SIG-M5 treated with dmso at 0.1 percent for 504 hours (cell line): ENCODE data around the gene MCC.
A peak's percentile ranks its signal among the peaks of the same experiment; 100 is the strongest.

Experiments used
- DNase-seq: peaks from one replicate; lab custom pipeline; 2025; ENCODE audit not compliant: unreplicated experiment; lab: John Stamatoyannopoulos, UW

Gene MCC

DNA sequence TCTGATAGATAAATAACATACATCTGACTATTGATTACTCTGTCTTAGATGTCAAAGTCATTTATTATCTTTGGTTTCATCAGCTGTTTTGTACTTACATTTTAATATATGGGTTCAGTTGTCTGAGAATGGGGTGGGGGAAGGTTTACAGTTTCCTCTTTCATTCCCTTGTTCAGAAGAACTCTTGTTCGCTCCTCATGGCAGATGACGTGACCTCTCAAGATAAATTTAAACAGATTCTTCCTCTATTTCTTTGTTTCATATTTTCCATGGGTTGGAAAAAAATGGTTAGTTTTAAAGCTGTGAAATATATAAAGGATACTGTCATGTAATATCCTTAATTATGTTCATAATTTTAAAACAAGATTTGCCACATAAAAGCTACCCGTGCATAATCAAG, 114.8 kb downstream of the MCC start:
- DNase-seq: peak; percentile 60

- no peak for DNase-seq
Observed at GRCh38 chr5:113371721-113372196, 116.5 kb downstream of the MCC start.

DNA sequence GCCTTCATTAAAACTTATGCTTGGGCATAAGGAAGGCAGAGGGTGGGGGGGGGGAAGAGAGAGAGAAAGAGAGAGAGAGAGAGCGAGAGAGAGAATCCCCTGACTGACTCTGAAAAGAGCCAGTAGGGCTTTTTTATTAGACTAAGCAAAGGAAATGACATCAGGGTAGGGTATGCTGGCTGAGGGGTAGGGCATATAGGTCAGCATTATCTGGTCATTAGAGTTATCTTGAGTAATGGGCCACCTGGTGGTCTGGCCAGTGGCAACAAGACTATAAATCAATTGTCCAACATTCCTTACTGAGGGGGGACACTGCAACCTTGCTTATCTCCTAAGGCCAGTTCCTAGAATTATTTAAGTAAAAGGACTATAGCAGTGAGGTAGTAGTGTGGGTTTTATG, 120.7 kb downstream of the MCC start:
- DNase-seq: no peak

DNA sequence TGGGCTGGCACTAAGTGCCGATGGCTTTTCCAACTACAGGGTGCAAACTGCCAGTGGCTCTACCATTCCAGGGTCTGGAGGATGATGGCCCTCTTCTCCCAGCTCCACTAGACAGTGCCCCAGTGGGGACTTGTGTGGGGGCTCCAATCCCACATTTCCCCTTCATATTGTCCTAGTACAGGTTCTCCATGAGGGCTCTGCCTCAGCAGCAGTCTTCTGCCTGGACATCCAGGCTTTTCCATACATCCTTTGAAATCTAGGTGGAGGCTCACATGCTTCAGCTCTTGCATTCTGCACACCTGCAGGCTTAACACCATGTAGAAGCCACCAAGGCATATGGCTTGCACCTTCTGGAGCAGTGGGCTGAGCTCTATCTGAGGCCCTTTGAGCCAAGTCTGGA, 123.8 kb downstream of the MCC start:
- DNase-seq: no peak

- no peak for DNase-seq
Observed at GRCh38 chr5:113361701-113362100, 126.6 kb downstream of the MCC start.

DNA sequence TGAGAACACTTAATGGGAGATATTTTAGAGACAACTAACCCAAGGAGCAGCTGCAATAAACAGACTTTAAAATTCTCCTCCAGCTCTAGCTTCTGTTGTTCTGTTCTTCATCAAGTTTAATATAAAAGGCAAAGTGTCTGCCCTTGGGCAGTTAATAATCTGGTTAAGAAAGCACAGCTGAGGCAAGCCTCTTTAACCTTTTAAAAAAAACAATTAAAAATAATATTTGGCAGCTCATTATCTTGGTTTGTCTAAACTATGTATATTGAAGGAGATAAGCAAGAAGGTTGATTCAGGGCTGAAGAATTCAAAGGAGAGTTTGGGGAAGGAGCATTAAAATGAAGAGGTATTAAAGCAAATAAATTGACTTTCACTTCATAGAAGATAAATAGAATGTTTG, 128.8 kb downstream of the MCC start:
- DNase-seq: no peak

GRCh38 chr5:113358696-113359095, 129.6 kb downstream of the MCC start:
- DNase-seq: no peak

GRCh38 chr5:113357696-113358476, 130.4 kb downstream of the MCC start:
- DNase-seq: peak; percentile 7

DNA sequence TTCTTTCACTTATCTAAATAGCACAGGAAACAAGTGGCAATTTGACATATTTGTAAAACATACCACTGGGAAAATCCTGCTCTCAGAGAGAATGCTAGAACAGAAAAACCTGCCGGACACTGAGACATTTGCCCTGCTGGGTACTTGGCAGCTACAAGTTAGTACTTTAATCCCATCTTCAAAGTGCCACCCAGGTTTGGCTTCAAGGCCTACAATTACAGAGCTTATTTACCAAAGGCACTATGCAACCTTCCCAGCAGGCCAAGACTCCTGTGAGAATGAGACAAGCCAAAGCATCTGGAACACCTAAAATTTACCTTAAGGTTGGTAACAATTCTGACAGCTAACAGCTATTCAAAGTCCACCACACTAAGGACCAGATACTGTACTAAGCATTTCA, 131.8 kb downstream of the MCC start:
- no peak for DNase-seq

- DNase-seq: no peak
Observed at GRCh38 chr5:113354055-113354454, 134.2 kb downstream of the MCC start.

DNA sequence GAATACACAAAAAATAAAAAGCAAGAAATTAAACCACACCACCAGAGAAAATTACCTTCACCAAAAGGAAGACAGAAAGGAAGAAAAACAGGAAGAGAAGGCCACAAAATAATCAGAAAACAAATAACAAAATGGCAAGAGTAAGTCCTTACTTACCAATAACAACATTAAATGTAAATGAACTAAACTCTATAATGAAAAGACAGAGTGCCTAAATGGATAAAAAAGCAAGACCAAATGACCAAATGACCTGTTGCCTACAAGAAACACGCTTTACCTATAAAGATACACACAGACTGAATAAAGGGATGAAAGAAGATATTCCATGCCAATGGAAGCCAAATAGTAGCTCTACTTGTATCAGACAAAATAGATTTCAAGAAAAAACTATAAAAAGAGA, 140.7 kb downstream of the MCC start:
- DNase-seq: no peak

GRCh38 chr5:113344973-113345940, 143.0 kb downstream of the MCC start:
- no peak for DNase-seq

DNA sequence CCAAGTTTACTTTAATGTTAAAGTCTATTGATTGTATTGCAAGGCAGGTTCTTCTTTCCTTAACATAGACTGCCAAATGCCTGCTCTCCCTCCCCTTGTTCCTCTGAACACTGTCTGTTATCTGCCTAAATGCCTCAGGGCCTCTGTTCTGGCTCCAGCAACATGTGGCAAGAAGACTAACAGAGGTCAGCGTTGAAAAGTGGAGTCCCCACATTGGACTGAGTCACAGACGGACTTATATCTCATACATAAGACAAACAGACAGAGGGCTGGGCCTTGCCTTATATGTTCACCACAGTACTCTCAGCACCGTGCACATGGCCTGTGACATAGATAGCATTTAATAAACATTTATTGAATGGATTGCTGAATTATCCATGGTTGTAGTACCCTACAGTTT, 144.9 kb downstream of the MCC start:
- DNase-seq: no peak

GRCh38 chr5:113340537-113340936, 147.7 kb downstream of the MCC start:
- no peak for DNase-seq

DNA sequence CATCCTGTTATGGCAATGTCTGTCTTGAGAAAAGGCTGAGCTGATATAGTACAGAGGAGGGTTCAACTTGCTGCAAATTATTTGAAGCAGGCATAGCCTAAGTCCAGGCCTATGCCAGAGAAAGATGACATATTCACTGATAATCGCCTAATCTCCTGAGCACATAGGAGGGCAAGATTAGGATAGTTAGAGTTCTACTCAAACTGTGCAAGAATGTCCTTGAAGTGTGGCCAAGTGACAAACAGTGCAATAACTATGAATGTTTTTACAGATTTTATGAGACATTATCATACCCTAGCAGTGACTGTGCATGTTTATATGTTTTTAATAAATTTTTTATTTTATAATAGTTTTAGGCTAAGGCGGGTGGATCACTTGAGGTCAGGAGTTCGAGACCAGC, 149.6 kb downstream of the MCC start:
- DNase-seq: no peak

DNA sequence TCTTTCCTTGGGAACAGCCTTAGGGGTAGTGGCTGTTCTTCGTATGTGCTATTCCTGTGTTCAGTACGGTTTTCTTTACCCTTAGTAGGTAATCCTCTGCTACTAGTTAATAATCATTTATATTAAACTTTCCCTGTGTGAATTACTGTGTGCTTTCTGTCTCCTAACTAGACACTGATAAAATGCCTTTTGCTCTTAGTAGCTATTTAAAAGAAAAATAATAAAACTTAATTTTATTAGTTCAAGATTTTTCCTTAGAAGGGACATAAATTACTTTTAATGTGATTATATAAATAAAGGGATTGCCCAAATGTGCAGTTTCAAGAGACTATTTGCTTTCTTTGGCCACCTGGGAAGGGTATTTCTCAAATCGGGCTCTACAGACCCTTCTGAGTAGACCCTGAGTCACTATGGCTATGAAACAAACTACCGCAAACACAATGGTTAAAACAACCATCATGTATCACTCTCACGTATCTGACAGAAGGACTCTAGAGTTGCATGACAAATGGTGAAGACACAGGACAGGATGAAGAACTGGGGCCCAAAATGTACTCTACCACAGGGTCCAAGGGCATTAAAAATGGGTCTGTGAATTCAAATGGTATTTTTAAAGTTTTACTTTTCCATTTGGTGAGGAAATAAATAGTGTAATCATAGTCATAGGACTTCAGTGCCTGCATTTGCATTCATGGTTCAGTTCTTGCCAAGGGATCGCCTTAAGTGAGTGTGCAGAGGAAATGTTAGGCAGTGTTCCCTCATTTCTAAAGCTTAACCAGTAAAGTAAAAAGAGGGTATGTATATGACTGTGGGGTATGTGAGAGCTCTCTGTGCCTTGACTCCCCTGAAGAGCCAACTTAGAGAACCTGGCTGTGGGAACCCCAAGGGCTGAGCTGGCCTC, 150.5 kb downstream of the MCC start:
- DNase-seq: no peak

- DNase-seq: peak; percentile 77
Observed at GRCh38 chr5:113336975-113337374, 151.3 kb downstream of the MCC start.

GRCh38 chr5:113333411-113333810, 154.8 kb downstream of the MCC start:
- DNase-seq: no peak

- DNase-seq: no peak
Observed at GRCh38 chr5:113331209-113331551, 157.1 kb downstream of the MCC start.

GRCh38 chr5:113330533-113331208, 157.6 kb downstream of the MCC start:
- DNase-seq: peak; percentile 39
